Endothelial cell of umbilical vein (primary cell): ENCODE measurements around the gene BCAP31. TPM values are rescaled to one million over a fixed set of nuclear protein-coding genes. Genes with fewer than 3 reads are reported as not detected.

ENCODE experiments used
- BruUV-seq: library from RNA; stranded (reverse); fragments of 400-500 nt; replicated peaks from 2 replicates; lab custom pipeline; 2021; lab: Mats Ljungman, UMichigan
- CTCF ChIA-PET: fragments of 300-600, 350-600 bp; sonication (Branson Sonifier 250); formaldehyde crosslinking; loops from one replicate; lab custom pipeline; 2021; ENCODE audit warnings: antibody characterized with exemption, inconsistent platforms; lab: Charles Lee
- POLR2A ChIA-PET: fragments of 300-600, 350-600 bp; sonication (Branson Sonifier 250); formaldehyde crosslinking; loops from one replicate; lab custom pipeline; 2021; ENCODE audit warnings: antibody characterized with exemption, inconsistent platforms; lab: Charles Lee
- DNase-seq: peaks from one replicate; pipeline ENCODE4 v3.0.0-alpha.2; 2011; ENCODE audit warnings: low read depth, low spot score
- FAIRE-seq: peaks from 2 replicates; lab custom pipeline; 2011; peaks lifted over from hg19 to GRCh38; lab: Jason Lieb, UNC
- H2AFZ ChIP-seq: 2 replicates; pipeline ENCODE4 v1.6.0; 2012; ENCODE audit warnings: low read depth, low read length, control low read depth, inconsistent platforms
- H3K27ac ChIP-seq: 2 replicates; pipeline ENCODE4 v1.5.1; 2011; ENCODE audit warnings: low read depth, mild to moderate bottlenecking, control low read depth, low read length, moderate library complexity; ENCODE audit not compliant: insufficient read depth
- H3K27me3 ChIP-seq, 2 experiments: 2 replicates each; pipeline versions ENCODE4 v1.6.0 to v1.6.1; 2011; ENCODE audit warnings: low read length in 2 of 2, mixed read lengths in 1 of 2; ENCODE audit not compliant: control insufficient read depth in 2 of 2, insufficient read depth in 2 of 2
- H3K36me3 ChIP-seq, 2 experiments: 2 replicates in 1 of 2; 3 replicates in 1 of 2; pipeline ENCODE4 v1.5.1; 2011; ENCODE audit warnings: low read length in 2 of 2, mild to moderate bottlenecking in 1 of 2, moderate library complexity in 1 of 2; ENCODE audit not compliant: control insufficient read depth in 2 of 2, insufficient read depth in 2 of 2; ENCODE audit errors: extremely low read depth in 1 of 2
- H3K4me1 ChIP-seq: 3 replicates; pipeline ENCODE4 v1.5.1; 2011; ENCODE audit warnings: mild to moderate bottlenecking, low read length; ENCODE audit not compliant: control insufficient read depth, insufficient read depth; ENCODE audit errors: extremely low read depth
- H3K4me2 ChIP-seq: 2 replicates; pipeline ENCODE4 v1.6.1; 2011; ENCODE audit warnings: low read length, control low read depth, mixed read lengths; ENCODE audit not compliant: insufficient read depth
- H3K4me3 ChIP-seq, 3 experiments: fragments of 200-600 bp in 1 of 3; sonication (generic), shearing (Covaris generic) in 1 of 3; replicated peaks in 1 of 3; 2 replicates each; pipeline ENCODE4 v1.5.1; 2011 to 2016; ENCODE audit warnings: control low read depth in 3 of 3, low read length in 3 of 3, mild to moderate bottlenecking in 2 of 3, inconsistent platforms in 1 of 3, low read depth in 1 of 3, moderate library complexity in 1 of 3; ENCODE audit not compliant: insufficient read depth in 1 of 3
- H3K79me2 ChIP-seq: 2 replicates; pipeline ENCODE4 v1.6.0; 2012; ENCODE audit warnings: low read length, inconsistent platforms; ENCODE audit not compliant: control insufficient read depth, insufficient read depth
- H3K9ac ChIP-seq: replicated peaks from 2 replicates; pipeline ENCODE3; 2011; ENCODE audit warnings: low read length, control low read depth; ENCODE audit not compliant: insufficient read depth; ENCODE audit errors: extremely low read depth
- H3K9me1 ChIP-seq: replicated peaks from 3 replicates; pipeline ENCODE4 v1.6.0; 2011; ENCODE audit warnings: mild to moderate bottlenecking, low read length; ENCODE audit not compliant: control insufficient read depth, insufficient read depth; ENCODE audit errors: extremely low read depth
- H3K9me3 ChIP-seq: replicated peaks from 2 replicates; pipeline ENCODE4 v1.5.1; 2012; ENCODE audit warnings: low read length, inconsistent platforms; ENCODE audit not compliant: control insufficient read depth, insufficient read depth
- H4K20me1 ChIP-seq: replicated peaks from 2 replicates; pipeline ENCODE3; 2011; ENCODE audit warnings: mild to moderate bottlenecking, low read length; ENCODE audit not compliant: control insufficient read depth, insufficient read depth; ENCODE audit errors: extremely low read depth
- CTCF ChIP-seq, 2 donors: IDR thresholded peaks; 1 replicate in 1 of 2; 2 replicates in 1 of 2; pipeline ENCODE4 v1.5.1; 2011; ENCODE audit warnings: low read length in 2 of 2, mild to moderate bottlenecking in 2 of 2, moderate library complexity in 2 of 2, control low read depth in 1 of 2, inconsistent platforms in 1 of 2, low read depth in 1 of 2; ENCODE audit not compliant: insufficient read depth in 1 of 2; ENCODE audit errors: extremely low read depth in 1 of 2
- JUN ChIP-seq: IDR thresholded peaks from 2 replicates; pipeline ENCODE4 v1.6.1; 2011; ENCODE audit warnings: borderline replicate concordance, low read depth; ENCODE audit not compliant: insufficient read length, insufficient read depth
- MYC ChIP-seq: IDR thresholded peaks from one replicate; pipeline ENCODE4 v1.6.1; 2011; ENCODE audit warnings: mild to moderate bottlenecking, low read depth, low read length
- POLR2AphosphoS5 ChIP-seq: IDR thresholded peaks from 2 replicates; pipeline ENCODE4 v1.6.1; 2012; ENCODE audit warnings: low read depth, mild to moderate bottlenecking, control low read depth, low read length, moderate library complexity; ENCODE audit not compliant: insufficient read depth
- dilution Hi-C: fragments of 300-500 bp; cut with MboI; formaldehyde crosslinking; loops from one replicate; pipeline ENCODE4 v1.15.0; 2019; ENCODE audit warnings: low sequenced_read_pairs; ENCODE audit not compliant: extremely low pct_ligation_motif_present
- intact Hi-C: fragments of 100-400 bp; cut with micrococcal nuclease; formaldehyde crosslinking; loops from one replicate; pipeline ENCODE4 v1.10.0; 2022
- polyA plus RNA-seq, 4 experiments: library from polyadenylated mRNA; depleted of rRNA in 3 of 4; stranded (reverse) in 3 of 4; unstranded in 1 of 4; fragments of >200 nt; gene quantifications; 2 replicates each; pipeline versions ENCODE4 v1.2.1 to v1.2.3, GENCODE V29; 2011 to 2012; ENCODE audit warnings: missing spikeins in 1 of 4
- total RNA-seq: library from RNA; stranded (reverse); gene quantifications from 2 replicates; pipeline ENCODE4 v1.2.3, GENCODE V29; 2021

The BCAP31 gene
- total and polyA plus RNA-seq, 2 donors (not counting 3 experiments of a cell fraction or from before 2014, with no cell fraction given), result 169 to 203 TPM

GRCh38 chrX:153670748-153671588, 53.2 kb downstream of the BCAP31 start:
- no peak for FAIRE-seq
- H4K20me1 ChIP-seq, result no peaks in the 10 kb centered on the region

More at GRCh38 chrX:153670748-153671588, 53.2 kb downstream of the BCAP31 start:
- intact Hi-C loops (no loop called here), dilution Hi-C loops (no loop called here)
- Histone ChIP-seq H3K9ac (no peak overlapping the region), H3K79me2 (no peaks in the 10 kb centered on the region), H3K9me3 (no peaks in the 10 kb centered on the region), H3K4me3 (no peak overlapping the region), H3K9me1 (no peaks in the 10 kb centered on the region), H3K36me3 (no peaks in the 10 kb centered on the region), H3K27me3 (peaks cover 5 to 12% of the 10 kb centered on the region in 2 experiments), H3K4me1 (no peaks in the 10 kb centered on the region), H3K27ac (no peak overlapping the region), H3K4me2 (no peak overlapping the region), H2AFZ (no peak overlapping the region)
- POLR2A ChIA-PET, result no interaction called here
- CTCF ChIA-PET, result interaction anchor here (0.8 to 6.8 kb wide), 7 partner anchors 9 to 132 kb away, joined by 3 to 89 read pairs (median 5); no protein-coding TSS in a partner anchor
- DNase-seq, result no peak
- TF ChIP-seq JUN, result no peak
- no peak for TF ChIP-seq POLR2AphosphoS5
- no peak for TF ChIP-seq CTCF (IDR thresholded peaks at IDR 0.05; ENCODE audit: extremely low read depth in 1 of 2, insufficient read depth in 1 of 2, low read depth in 1 of 2, low read length in 2 of 2)
- no peak for TF ChIP-seq MYC
- BruUV-seq, result no TSS peak
